ENCODE data around the gene UST.
"Not testable (repeated sequence)": the region's sequence is repeated elsewhere in the genome, so short reads cannot be mapped to it uniquely, and the experiment has no call there.

Gene UST

GRCh38 chr6:149008741-149009140 lies 261.9 kb downstream of the UST start:
- DNase-seq (ENCODE audit: low read depth): no peak

- no peak for DNase-seq (ENCODE audit: low read depth)
These were observed 265.3 kb downstream of the UST start for GRCh38 chr6:149012040-149012545.

- DNase-seq (ENCODE audit: low read depth): no peak
These were observed 266.9 kb downstream of the UST start for GRCh38 chr6:149013586-149014344.

GRCh38 chr6:149014631-149015534 lies 268.1 kb downstream of the UST start:
- no peak for DNase-seq (ENCODE audit: low read depth)

- DNase-seq (ENCODE audit: low read depth): no peak
These were observed 269.0 kb downstream of the UST start for GRCh38 chr6:149015535-149016525.

- DNase-seq (ENCODE audit: low read depth): no peak
These were observed 269.9 kb downstream of the UST start for GRCh38 chr6:149016716-149017115.

- no peak for DNase-seq (ENCODE audit: low read depth)
These were observed 273.5 kb downstream of the UST start for GRCh38 chr6:149020319-149020718.

GRCh38 chr6:149024361-149024760 lies 277.5 kb downstream of the UST start:
- no peak for DNase-seq (ENCODE audit: low read depth)

- DNase-seq (ENCODE audit: low read depth): no peak
These were observed 278.2 kb downstream of the UST start for GRCh38 chr6:149025061-149025460.

- no peak for DNase-seq (ENCODE audit: low read depth)
These were observed 279.7 kb downstream of the UST start for GRCh38 chr6:149026530-149026942.

- no peak for DNase-seq (ENCODE audit: low read depth)
These were observed 280.7 kb downstream of the UST start for GRCh38 chr6:149027484-149027883.

GRCh38 chr6:149028767-149029405 lies 282.1 kb downstream of the UST start:
- peak; percentile 21 for DNase-seq (ENCODE audit: low read depth)

- DNase-seq (ENCODE audit: low read depth): no peak
These were observed 284.5 kb downstream of the UST start for GRCh38 chr6:149031201-149031858.

- peak; percentile 5 for DNase-seq (ENCODE audit: low read depth)
These were observed 285.2 kb downstream of the UST start for GRCh38 chr6:149031859-149032598.

- DNase-seq (ENCODE audit: low read depth): peak; percentile 28
These were observed 286.0 kb downstream of the UST start for GRCh38 chr6:149032599-149033405.

- no peak for DNase-seq (ENCODE audit: low read depth)
These were observed 286.6 kb downstream of the UST start for GRCh38 chr6:149033454-149033853.

- no peak for DNase-seq (ENCODE audit: low read depth)
These were observed 288.9 kb downstream of the UST start for GRCh38 chr6:149035766-149036165.

GRCh38 chr6:149037051-149037671 lies 290.3 kb downstream of the UST start:
- no peak for DNase-seq (ENCODE audit: low read depth)

- not testable (repeated sequence) for DNase-seq (ENCODE audit: low read depth)
These were observed 292.2 kb downstream of the UST start for GRCh38 chr6:149039025-149039424.

All from T-helper 22 cell (primary cell).